Hepatocyte (in vitro differentiated cells): ENCODE measurements around the gene SLC39A13.

Experiments used
- CTCF ChIP-seq: fragments of 200-600 bp; sonication (generic); IDR thresholded peaks from 2 replicates; pipeline ENCODE4 v1.5.1; 2016; ENCODE audit warnings: antibody characterized with exemption, mild to moderate bottlenecking; ENCODE audit not compliant: poor library complexity
- EZH2 ChIP-seq: fragments of 200-600 bp; sonication (generic); IDR thresholded peaks from 2 replicates; pipeline ENCODE4 v1.6.1; 2016; ENCODE audit warnings: antibody characterized with exemption, mild to moderate bottlenecking, borderline replicate concordance
- EZH2phosphoT487 ChIP-seq: fragments of 200-600 bp; sonication (generic); IDR thresholded peaks from one replicate; pipeline ENCODE4 v1.6.1; 2018; ENCODE audit warnings: antibody characterized with exemption, mild to moderate bottlenecking, low read depth, moderate library complexity; ENCODE audit not compliant: unreplicated experiment, severe bottlenecking

GRCh38 chr11:47399860-47400767 lies 8.3 kb upstream of the SLC39A13 start:
- no peak for TF ChIP-seq CTCF
- peak; percentile 19 for TF ChIP-seq EZH2
- TF ChIP-seq EZH2phosphoT487, result no peak
